ENCODE data around the gene MED15.

MED15 gene

GRCh38 chr22:20580611-20581502 lies 73.4 kb downstream of the MED15 start:
- Histone ChIP-seq H3K4me3 (ENCODE audit: low read depth in 1 of 2, low read length in 1 of 2) (no peak overlapping the region), H3K4me1 (ENCODE audit: control insufficient read depth in 1 of 2, insufficient read depth in 1 of 2, low read depth in 1 of 2, low read length in 1 of 2) (peaks cover 4 to 6% of the 10 kb centered on the region in 2 experiments), H3K36me3 (peaks cover 99% of the 10 kb centered on the region)

GRCh38 chr22:20581503-20582170 lies 74.2 kb downstream of the MED15 start:
- Histone ChIP-seq H3K9me3 (no peaks in the 10 kb centered on the region), H3K27ac (no peak overlapping the region), H3K4me1 (ENCODE audit: control insufficient read depth in 1 of 2, insufficient read depth in 1 of 2, low read depth in 1 of 2, low read length in 1 of 2) (peaks cover under 1 to 3% of the 10 kb centered on the region in 2 experiments), H3K36me3 (peaks cover 99% of the 10 kb centered on the region), H3K4me3 (ENCODE audit: low read depth in 1 of 2, low read length in 1 of 2) (no peak overlapping the region), H3K27me3 (no peaks in the 10 kb centered on the region)
- no peak for TF ChIP-seq CTCF (IDR thresholded peaks at IDR 0.05)

More at GRCh38 chr22:20580611-20581502, 73.4 kb downstream of the MED15 start:
- H3K27ac ChIP-seq, result no peak overlapping the region
- TF ChIP-seq CTCF (IDR thresholded peaks at IDR 0.05), result no peak
- H3K9me3 ChIP-seq, result no peaks in the 10 kb centered on the region
- H3K27me3 ChIP-seq, result no peaks in the 10 kb centered on the region

GRCh38 chr22:20582171-20582511 lies 74.7 kb downstream of the MED15 start:
- H3K4me3 ChIP-seq (ENCODE audit: low read depth in 1 of 2, low read length in 1 of 2), result no peak overlapping the region
- H3K36me3 ChIP-seq, result peaks cover 99% of the 10 kb centered on the region
- TF ChIP-seq CTCF (IDR thresholded peaks at IDR 0.05), result no peak
- H3K4me1 ChIP-seq (ENCODE audit: control insufficient read depth in 1 of 2, insufficient read depth in 1 of 2, low read depth in 1 of 2, low read length in 1 of 2), result no peaks in the 10 kb centered on the region
- no peak overlapping the region for H3K27ac ChIP-seq
- H3K9me3 ChIP-seq, result no peaks in the 10 kb centered on the region
- no peaks in the 10 kb centered on the region for H3K27me3 ChIP-seq

- Histone ChIP-seq H3K4me1 (ENCODE audit: control insufficient read depth in 1 of 2, insufficient read depth in 1 of 2, low read depth in 1 of 2, low read length in 1 of 2) (no peaks in the 10 kb centered on the region), H3K27me3 (no peaks in the 10 kb centered on the region), H3K36me3 (peaks cover 99% of the 10 kb centered on the region), H3K9me3 (no peaks in the 10 kb centered on the region), H3K4me3 (ENCODE audit: low read depth in 1 of 2, low read length in 1 of 2) (no peak overlapping the region), H3K27ac (no peak overlapping the region)
- TF ChIP-seq CTCF (IDR thresholded peaks at IDR 0.05), result no peak
Measured at GRCh38 chr22:20582520-20583361, 75.3 kb downstream of the MED15 start.

- H3K36me3 ChIP-seq, result peaks cover 98% of the 10 kb centered on the region
Measured at GRCh38 chr22:20583471-20583922, 76.1 kb downstream of the MED15 start.

More at GRCh38 chr22:20583471-20583922, 76.1 kb downstream of the MED15 start:
- Histone ChIP-seq H3K9me3 (no peaks in the 10 kb centered on the region), H3K4me3 (ENCODE audit: low read depth in 1 of 2, low read length in 1 of 2) (no peak overlapping the region), H3K27ac (no peak overlapping the region), H3K4me1 (ENCODE audit: control insufficient read depth in 1 of 2, insufficient read depth in 1 of 2, low read depth in 1 of 2, low read length in 1 of 2) (no peaks in the 10 kb centered on the region), H3K27me3 (no peaks in the 10 kb centered on the region)
- TF ChIP-seq CTCF (IDR thresholded peaks at IDR 0.05), result no peak
